Mammary epithelial cell (primary cell): ENCODE data around the gene PRKN.

Experiments
- CTCF ChIP-seq, 2 donors: IDR thresholded peaks in 1 of 2; conservative IDR thresholded peaks in 1 of 2; 2 replicates each; pipeline ENCODE4 v1.5.1; 2011 to 2012; ENCODE audit warnings: inconsistent platforms in 2 of 2, low read length in 2 of 2, mild to moderate bottlenecking in 2 of 2, control low read depth in 1 of 2, low read depth in 1 of 2; ENCODE audit not compliant: insufficient read depth in 1 of 2; ENCODE audit errors: extremely low read depth in 1 of 2
- EZH2 ChIP-seq: IDR thresholded peaks from 2 replicates; pipeline ENCODE4 v1.6.1; 2012; ENCODE audit warnings: low read length, inconsistent platforms, borderline replicate concordance

GRCh38 chr6:162056745-162057144 is 670.8 kb downstream of the PRKN start:
- TF ChIP-seq CTCF (conservative IDR thresholded peaks at IDR 0.05 in 1 of 2, IDR thresholded peaks at IDR 0.05 in 1 of 2; ENCODE audit: extremely low read depth in 1 of 2, insufficient read depth in 1 of 2, low read depth in 1 of 2, low read length in 2 of 2) (no peak), EZH2 (no peak)
